Stimulated activated CD8-positive, alpha-beta memory T cell treated with anti-CD3 and anti-CD28 coated beads, Interleukin-12 subunit alpha, Interleukin-12 subunit beta, amount 100 ng/mL, for 24 hours (primary cell): Measurements from ENCODE around the gene FAN1.

ENCODE experiments used
- DNase-seq: peaks from one replicate; pipeline ENCODE4 v3.0.0-alpha.2; 2020; ENCODE audit errors: extremely low read depth

FAN1 gene

DNA sequence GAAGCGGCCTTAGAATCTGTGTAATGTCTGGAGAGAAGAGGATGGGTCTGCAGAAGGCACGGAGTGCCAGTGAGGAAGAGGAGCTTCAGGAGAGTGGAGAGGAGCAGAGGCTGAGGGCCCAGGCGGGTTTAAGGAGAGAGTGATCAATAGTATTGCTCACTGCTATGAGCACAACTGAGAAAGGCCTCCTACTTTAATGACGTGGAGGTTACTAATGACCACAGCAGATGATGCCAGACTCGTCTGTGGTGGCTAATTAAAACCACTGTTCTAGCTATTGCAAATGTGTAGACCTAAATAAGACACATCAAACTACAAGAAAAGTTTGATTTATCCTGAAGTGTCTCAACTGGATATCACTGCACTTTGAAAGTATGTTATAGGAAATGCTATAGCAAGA is 54.5 kb downstream of the FAN1 start:
- no peak for DNase-seq

DNA sequence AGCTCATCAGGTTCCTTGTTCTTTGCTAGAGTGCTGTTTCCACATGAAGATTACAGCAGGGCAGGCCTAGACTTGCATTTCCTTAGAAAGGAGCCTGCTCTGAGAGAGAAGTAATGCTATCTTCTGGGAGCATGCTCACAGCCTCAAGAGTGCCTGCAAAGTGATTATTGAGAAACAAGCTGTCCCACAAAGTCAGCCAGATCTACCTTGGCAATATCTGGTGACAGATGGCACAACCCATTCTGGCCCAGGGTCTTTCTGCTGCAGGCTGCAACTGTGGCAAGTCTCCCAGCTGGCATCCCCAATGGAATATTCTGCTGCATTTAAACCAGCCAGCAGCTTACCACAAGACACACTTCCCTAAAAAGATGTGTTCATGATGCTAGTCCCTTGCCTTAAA is 58.4 kb downstream of the FAN1 start:
- no peak for DNase-seq

DNA sequence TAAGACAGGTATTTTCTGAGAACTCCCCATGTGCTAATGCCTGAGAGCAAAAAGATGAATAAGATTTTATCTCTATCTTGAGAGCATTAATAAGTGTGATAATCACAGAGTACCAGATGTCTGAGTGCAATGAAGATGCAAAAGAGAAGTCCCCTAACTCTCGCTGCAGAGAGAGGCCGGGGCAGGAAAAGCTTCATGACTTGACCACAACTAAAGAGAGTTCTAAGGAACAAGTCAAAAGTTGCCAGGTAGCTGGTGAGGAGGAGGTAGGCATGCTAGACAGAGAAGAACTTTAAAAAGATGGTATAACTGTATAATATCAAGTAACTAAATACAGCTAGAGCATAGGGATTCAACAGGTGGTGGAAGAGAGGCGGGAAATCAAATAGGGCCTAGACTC is 58.9 kb downstream of the FAN1 start:
- DNase-seq: no peak

DNA sequence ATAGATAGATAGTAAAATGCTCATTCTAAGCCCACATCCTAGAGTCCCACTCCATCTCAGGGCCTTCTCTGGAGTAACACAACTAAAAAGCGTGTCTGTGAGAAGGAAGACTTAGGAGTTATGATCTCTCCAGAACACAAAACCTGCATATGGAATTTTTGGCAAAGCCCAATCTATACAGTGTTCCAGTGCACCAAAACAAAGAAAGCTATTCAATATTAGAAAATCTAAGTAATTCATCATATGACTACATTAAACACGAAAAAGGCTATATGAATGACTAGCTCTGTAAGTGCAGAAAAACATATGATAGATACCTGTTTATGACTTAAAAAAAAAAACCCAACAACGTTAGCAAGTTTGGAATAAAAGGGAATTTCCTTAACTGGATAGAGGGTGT is 60.0 kb downstream of the FAN1 start:
- no peak for DNase-seq

DNA sequence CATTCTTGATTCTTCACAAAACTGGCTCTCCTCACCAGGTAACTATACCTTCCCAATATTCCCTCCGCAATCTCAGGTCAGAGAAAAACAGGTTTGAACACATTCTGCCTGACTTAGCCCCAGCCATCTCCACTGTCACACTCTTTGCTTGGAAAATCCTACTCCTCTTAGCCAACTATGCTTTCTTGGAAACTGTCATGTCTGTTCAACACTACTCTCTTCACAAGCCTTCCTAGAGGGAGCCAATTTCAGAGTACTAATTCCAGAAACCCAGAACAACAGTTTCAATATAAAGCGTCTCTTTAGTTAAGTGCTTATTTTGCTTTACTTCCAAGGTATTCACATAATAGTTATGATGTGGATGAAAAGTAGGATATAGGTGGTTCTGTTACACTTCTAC is 66.0 kb downstream of the FAN1 start:
- no peak for DNase-seq

DNA sequence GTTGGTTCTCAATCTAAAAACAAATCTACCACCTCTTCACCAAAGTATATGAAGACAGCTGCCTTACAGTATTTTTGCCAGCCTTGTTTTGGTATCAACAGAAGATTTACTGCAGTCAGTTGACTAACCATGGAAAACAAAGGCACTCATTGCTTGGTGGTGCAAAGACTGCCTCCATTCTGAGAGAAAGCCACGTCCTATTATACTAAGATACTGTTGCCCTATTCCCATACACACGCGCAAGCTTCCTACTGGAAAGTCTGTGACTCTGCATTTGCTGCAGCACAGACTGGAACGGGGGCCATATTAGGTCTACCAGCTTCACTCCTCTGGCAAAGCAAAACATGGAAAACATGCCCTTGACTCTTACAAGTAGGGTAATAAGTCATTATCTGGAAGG is 69.7 kb downstream of the FAN1 start:
- DNase-seq: no peak

DNA sequence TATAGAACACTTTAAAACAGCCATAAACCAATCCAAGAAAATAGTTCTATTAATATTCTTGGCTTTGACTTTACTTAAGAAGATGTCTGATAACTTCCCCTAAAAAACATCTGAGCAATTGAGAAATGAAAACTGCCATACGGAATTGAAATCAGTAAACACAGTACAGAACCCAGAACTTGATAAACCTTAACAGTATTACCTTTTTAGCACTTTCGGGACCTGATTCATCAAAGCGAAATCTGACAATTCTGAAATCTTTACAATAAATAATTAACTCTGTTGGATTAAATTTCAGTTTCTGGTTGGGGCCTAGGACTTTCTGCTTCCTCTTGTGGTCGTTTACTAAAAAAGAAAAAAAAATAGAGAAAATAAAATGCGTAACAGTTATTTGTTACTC is 70.4 kb downstream of the FAN1 start:
- no peak for DNase-seq

DNA sequence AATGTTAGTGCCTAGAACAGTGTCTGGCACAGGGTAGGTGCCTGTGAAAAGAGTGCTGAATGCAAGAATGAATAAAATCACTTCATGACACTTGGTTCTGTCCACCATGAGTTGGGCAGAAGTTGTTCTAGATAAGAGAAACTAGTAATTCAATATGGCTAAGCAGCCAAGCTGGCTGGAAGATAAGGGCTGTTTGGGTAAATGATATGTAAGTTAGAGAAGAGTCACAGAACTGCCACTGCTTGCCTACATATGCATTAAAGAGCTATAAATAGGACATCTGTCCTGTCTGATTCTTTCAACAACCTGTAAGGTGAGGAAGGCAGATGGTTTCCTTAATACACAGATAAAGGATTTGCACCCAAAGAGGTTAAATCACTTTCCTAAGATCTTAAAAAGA is 74.6 kb downstream of the FAN1 start:
- DNase-seq: no peak

DNA sequence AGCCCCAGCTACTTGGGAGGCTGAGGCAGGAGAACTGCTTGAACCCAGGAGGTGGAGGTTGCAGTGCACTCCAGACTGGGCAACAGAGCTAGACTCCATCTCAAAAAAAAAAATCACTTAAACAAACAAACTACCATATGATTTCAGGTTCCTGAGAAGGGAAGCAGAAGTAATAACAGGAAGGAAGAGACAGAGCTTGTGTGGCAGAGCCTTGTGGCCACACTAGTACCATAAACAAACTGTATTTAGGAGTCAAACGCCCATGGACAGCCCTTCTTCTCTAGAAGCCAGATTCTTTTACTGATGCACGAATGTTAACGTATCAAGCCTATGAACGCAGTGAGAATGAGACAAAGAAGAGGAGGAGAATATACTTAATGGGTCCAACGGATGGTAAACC is 75.7 kb downstream of the FAN1 start:
- DNase-seq: no peak

DNA sequence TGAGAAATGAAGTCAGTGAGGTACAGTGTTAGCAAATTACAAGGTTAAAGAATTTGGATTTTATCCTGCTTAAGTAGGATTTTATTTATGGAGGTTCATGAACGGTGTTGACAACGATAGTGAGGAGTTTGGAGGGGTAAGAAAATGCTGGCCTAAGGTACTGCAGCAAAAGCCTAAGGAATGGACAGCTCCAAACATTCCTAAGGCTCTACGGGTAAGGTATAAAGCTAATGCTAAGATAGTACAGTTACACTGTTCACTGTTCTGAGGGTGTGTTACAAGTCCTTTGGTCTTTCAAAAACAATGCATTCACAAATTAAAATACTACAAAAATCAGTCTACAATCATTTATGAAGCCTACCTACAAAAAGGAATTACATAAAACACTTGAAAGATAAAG is 80.4 kb downstream of the FAN1 start:
- no peak for DNase-seq

DNA sequence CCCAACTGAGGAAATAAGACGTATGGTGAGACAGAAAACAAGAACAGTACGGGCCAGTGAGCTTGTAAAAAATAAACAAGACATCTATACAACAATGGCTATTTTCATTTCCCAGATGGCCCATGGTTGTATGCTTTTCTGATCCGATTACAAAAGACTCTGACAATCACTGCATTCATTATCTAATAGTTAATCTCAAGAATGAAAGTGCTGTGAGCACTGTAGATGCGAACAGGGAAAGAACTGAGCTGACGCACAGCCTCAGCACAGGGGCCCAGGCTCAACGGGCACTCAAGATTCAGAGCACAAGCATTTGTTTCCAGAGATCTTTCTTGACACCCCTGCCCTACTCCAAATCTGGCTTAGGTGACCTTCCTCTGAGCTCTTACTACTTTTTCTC is 80.8 kb downstream of the FAN1 start:
- DNase-seq: no peak

DNA sequence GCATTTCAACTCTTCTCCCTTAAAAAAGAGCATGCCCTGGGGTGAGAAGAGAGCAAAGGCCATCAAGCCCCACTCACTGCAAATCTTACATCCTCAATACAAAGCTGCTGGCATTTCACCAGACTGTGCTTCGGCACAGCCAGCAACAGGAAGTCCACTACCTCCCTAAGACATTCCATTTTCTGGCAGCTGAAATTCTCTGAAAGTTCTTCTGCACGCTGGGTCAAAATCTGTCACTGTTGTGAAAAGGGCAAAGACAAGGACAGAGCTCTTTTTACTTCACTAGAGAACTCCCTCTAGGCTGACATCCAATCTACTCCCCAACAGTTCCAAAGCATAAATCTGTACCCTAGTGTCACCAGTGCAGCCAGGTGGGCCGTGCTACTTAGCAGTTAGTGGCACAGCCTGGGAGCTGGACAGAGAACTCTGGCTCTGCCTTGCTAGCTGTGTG is 81.4 kb downstream of the FAN1 start:
- DNase-seq: no peak

DNA sequence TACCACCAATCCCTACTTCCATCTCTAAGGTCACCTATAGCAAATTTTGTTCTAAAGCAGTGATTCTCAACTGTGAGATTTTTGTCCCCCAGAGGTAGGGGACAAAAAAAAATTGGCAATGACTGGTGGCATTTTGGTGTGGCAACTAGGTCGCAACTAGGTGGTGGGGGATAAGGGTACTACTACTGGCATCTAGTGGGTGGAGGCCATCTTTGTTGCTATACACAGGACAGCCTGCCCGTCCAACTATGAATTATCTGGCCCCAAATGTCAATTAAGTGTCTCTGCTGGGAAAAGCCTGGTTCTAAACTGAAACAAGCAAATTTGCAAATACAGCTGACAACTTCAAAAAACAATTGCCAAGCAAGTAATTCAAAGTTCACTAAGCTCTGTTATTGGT is 86.3 kb downstream of the FAN1 start:
- DNase-seq: no peak

DNA sequence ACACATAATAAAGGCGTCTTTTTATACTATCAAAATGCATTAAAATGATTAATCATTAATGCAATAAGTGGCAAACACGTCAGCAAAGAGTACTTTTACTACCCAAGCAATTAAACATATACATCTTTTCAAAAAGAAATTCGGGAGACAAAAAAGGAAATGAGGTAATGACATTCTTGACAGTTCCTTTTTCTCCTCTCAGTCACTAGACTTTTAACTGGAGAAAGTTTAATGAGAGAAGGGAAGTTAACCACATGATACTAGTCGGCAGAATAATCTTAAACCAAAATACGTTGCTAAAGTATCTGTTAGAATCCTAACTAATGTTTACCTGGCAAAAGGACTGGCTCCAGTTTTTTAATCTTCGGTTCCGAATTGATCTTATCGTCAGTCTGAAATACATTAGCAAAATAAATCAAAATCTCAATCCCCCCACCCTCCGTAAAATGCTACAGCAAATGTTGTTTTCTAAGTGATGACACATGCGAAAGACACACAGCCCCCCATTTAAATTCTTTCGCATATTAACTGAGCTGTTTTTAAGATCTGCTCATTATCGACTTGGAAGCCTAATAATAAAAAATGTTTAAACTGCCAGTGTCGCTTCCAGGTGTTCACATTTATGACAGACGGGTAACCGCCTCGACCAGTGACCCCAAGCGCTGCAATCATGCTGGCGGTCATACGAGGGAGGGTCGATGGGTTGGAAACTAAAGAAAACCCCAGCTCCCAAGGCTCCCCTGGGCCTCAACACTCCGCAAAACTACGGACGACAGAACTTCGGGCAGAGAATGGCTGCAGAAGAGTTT is 86.9 kb downstream of the FAN1 start:
- no peak for DNase-seq

DNA sequence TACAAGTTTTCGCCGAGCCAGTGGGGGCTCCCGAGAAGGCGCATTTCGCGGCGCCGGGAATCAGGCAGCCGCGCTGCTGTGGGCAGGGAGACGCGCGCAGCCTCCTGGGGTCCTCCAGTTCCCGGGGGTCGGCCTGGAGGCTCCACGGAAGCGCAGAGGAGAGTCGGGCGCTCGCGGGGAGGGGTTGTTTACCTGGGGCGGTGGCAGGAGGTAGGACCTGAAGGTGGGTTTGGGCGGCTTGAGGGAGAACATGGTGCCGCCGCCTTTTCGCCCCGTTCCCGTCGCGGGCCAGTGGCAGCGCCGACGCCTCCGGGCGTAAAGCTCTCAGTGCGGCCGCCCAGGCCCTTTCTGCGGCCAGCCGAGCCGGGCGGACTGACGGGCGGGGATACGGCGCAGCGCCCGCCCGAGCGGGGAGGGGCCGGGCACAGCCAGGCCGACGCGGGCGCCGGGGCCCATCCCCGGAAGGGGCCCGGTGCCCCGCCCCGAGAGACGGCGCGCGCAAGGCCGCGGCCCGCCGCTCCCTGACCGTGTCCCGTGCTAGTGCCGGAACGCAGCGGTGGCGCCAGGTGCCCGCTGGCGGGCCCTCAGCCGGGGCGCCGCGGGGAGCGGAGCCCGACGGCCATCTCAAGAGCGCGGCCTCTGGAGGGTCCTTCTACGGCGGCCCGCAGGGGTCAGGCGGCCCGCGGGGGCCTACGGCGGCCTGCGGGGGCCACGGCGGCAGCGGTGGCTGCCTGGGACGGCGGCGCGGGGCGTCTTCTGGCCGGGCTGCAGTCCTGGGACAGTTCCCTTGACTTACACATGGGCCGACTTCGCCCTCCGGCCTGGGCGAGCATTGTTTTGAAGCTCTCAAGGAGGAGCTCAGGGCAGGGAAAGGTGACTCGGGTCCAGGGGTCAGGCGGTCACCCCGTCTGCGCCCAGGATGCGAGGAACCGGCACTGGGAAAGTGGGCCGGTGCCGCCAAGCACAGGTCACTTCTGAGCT is 87.8 kb downstream of the FAN1 start, which contains the start of gene MTMR10:
Gene MTMR10, minus strand, starts transcription at position 374 of the 981 bp plus-strand sequence. Its CDS starts 122 bp downstream, at position 252.
- DNase-seq: peak; percentile 28

DNA sequence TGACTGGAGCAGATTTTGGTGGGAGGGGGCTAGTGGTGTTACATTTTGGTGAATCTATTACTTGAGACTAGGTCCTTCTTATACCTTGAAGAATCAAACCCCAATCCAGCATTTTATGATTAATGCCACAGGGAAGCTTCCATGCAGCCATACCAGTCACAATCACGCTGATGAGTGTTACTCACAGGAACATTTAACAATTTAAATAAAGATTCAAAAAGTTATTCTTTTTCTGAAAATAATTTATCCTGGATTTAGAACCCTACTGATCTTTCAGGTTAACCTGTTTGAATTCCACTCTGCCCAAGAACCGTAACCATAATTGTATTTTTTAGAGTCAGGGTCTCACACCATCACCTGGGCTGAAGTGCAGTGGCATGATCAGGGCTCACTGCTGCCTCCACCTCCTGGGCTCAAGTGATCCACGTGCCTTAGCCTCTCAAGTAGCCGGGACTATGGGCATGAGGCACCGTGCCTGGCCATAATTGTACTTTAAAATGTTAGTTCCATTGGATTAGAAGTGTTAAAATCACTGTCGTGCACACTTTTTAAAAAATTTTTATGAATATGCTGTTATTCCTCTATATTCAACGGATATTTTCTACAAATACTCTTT is 88.6 kb downstream of the FAN1 start:
- no peak for DNase-seq
